Measurements from ENCODE around the gene VPS4B. TPM values are rescaled to one million over a fixed set of nuclear protein-coding genes. Genes with fewer than 3 reads are reported as not detected.

The VPS4B gene
- total and polyA plus RNA-seq, 8 donors: 48.2 to 71.4 (median 54.5) TPM

GRCh38 chr18:63407734-63408133 is 14.5 kb downstream of the VPS4B start:
- no peaks in the 10 kb centered on the region for H3K4me1 ChIP-seq
- no peak for TF ChIP-seq CTCF (IDR thresholded peaks at IDR 0.05)
- ATAC-seq: no peak
- H3K36me3 ChIP-seq: peaks cover 0 to 85% of the 10 kb centered on the region in 2 donors
- H3K9me3 ChIP-seq: no peaks in the 10 kb centered on the region
- DNase-seq: no peak
- intact Hi-C loops (cut with DNase I): no loop called here
- no peak overlapping the region for H3K4me3 ChIP-seq
- H3K27ac ChIP-seq: no peak overlapping the region
- H3K27me3 ChIP-seq: no peaks in the 10 kb centered on the region

- no peaks in the 10 kb centered on the region for H3K27me3 ChIP-seq
- H3K36me3 ChIP-seq: peaks cover 0 to 90% of the 10 kb centered on the region in 2 donors
- no peak for TF ChIP-seq CTCF (IDR thresholded peaks at IDR 0.05)
- H3K4me3 ChIP-seq: no peak overlapping the region
- H3K27ac ChIP-seq: no peak overlapping the region
- DNase-seq (no peak), ATAC-seq (no peak)
- H3K4me1 ChIP-seq: no peaks in the 10 kb centered on the region
- no peaks in the 10 kb centered on the region for H3K9me3 ChIP-seq
- intact Hi-C loops (cut with DNase I): no loop called here
These were observed 16.3 kb downstream of the VPS4B start for GRCh38 chr18:63405986-63406385.

- H3K4me1 ChIP-seq: no peaks in the 10 kb centered on the region
- no peaks in the 10 kb centered on the region for H3K9me3 ChIP-seq
- no peak for TF ChIP-seq CTCF (IDR thresholded peaks at IDR 0.05)
- H3K27me3 ChIP-seq: no peaks in the 10 kb centered on the region
- no peak overlapping the region for H3K27ac ChIP-seq
- no peak overlapping the region for H3K4me3 ChIP-seq
- ATAC-seq: no peak
- intact Hi-C loops (cut with DNase I): no loop called here
- peaks cover 4 to 92% of the 10 kb centered on the region in 2 donors for H3K36me3 ChIP-seq
- no peak for DNase-seq
These were observed 19.8 kb downstream of the VPS4B start for GRCh38 chr18:63402246-63403162.

- H3K9me3 ChIP-seq: no peaks in the 10 kb centered on the region
- H3K4me1 ChIP-seq: no peaks in the 10 kb centered on the region
- H3K36me3 ChIP-seq: peaks cover 4 to 100% of the 10 kb centered on the region in 2 donors
- intact Hi-C loops (cut with DNase I): no loop called here
- H3K27me3 ChIP-seq: no peaks in the 10 kb centered on the region
- ATAC-seq (no peak), DNase-seq (no peak)
- TF ChIP-seq CTCF (IDR thresholded peaks at IDR 0.05): no peak
- no peak overlapping the region for H3K27ac ChIP-seq
- H3K4me3 ChIP-seq: no peak overlapping the region
These were observed 23.0 kb downstream of the VPS4B start for GRCh38 chr18:63399300-63399699.

GRCh38 chr18:63397349-63397748 is 24.9 kb downstream of the VPS4B start:
- Histone ChIP-seq H3K4me1 (no peaks in the 10 kb centered on the region), H3K36me3 (peaks cover 4 to 100% of the 10 kb centered on the region in 2 donors), H3K27ac (no peak overlapping the region), H3K9me3 (no peaks in the 10 kb centered on the region), H3K4me3 (no peak overlapping the region), H3K27me3 (no peaks in the 10 kb centered on the region)
- intact Hi-C loops (cut with DNase I): no loop called here
- TF ChIP-seq CTCF (IDR thresholded peaks at IDR 0.05): no peak
- DNase-seq: no peak
- ATAC-seq: no peak

All from left lung (tissue), 10 donors.